ENCODE measurements around the gene TRPV5. TPM values are rescaled to one million over a fixed set of nuclear protein-coding genes. Genes with fewer than 3 reads are reported as not detected.

Gene TRPV5
- polyA plus RNA-seq, 1 experiment: not detected

- H3K27me3 ChIP-seq (ENCODE audit: control insufficient read depth, insufficient read depth, low read length): no peaks in the 10 kb centered on the region
- POLR2A ChIA-PET: no interaction called here
- no peak overlapping the region for H3K27ac ChIP-seq (ENCODE audit: low read depth, low read length)
- CTCF ChIA-PET: no interaction called here
- no peak overlapping the region for H3K4me3 ChIP-seq (ENCODE audit: low read depth, low read length)
- H3K9me3 ChIP-seq (ENCODE audit: control insufficient read depth, insufficient read depth, low read length): peaks cover 7% of the 10 kb centered on the region; the same call in 1 of the 2 replicates
- TF ChIP-seq, protein P1, sequence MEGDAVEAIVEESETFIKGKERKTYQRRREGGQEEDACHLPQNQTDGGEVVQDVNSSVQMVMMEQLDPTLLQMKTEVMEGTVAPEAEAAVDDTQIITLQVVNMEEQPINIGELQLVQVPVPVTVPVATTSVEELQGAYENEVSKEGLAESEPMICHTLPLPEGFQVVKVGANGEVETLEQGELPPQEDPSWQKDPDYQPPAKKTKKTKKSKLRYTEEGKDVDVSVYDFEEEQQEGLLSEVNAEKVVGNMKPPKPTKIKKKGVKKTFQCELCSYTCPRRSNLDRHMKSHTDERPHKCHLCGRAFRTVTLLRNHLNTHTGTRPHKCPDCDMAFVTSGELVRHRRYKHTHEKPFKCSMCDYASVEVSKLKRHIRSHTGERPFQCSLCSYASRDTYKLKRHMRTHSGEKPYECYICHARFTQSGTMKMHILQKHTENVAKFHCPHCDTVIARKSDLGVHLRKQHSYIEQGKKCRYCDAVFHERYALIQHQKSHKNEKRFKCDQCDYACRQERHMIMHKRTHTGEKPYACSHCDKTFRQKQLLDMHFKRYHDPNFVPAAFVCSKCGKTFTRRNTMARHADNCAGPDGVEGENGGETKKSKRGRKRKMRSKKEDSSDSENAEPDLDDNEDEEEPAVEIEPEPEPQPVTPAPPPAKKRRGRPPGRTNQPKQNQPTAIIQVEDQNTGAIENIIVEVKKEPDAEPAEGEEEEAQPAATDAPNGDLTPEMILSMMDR (IDR thresholded peaks at IDR 0.05; ENCODE audit: low read depth, low read length): no peak
- no peak for DNase-seq (ENCODE audit: low read depth, low spot score)
Measured at GRCh38 chr7:142899661-142900060, 33.9 kb downstream of the TRPV5 start.

- H3K27ac ChIP-seq (ENCODE audit: low read depth, low read length): no peak overlapping the region
- CTCF ChIA-PET: interaction anchor here (0.7 kb wide), 1 partner anchor 416 kb away, joined by 4 read pairs; no protein-coding TSS in a partner anchor
- H3K9me3 ChIP-seq (ENCODE audit: control insufficient read depth, insufficient read depth, low read length): peaks cover 3% of the 10 kb centered on the region; the same call in 1 of the 2 replicates
- no peaks in the 10 kb centered on the region for H3K27me3 ChIP-seq (ENCODE audit: control insufficient read depth, insufficient read depth, low read length)
- POLR2A ChIA-PET: no interaction called here
- H3K4me3 ChIP-seq (ENCODE audit: low read depth, low read length): no peak overlapping the region
- no peak for DNase-seq (ENCODE audit: low read depth, low spot score)
- TF ChIP-seq, protein P1 (IDR thresholded peaks at IDR 0.05; ENCODE audit: low read depth, low read length): no peak
Measured at GRCh38 chr7:142898377-142899170, 35.0 kb downstream of the TRPV5 start.

GRCh38 chr7:142897691-142898090 is 35.9 kb downstream of the TRPV5 start:
- H3K9me3 ChIP-seq (ENCODE audit: control insufficient read depth, insufficient read depth, low read length): peaks cover 3% of the 10 kb centered on the region; the same call in 1 of the 2 replicates
- H3K4me3 ChIP-seq (ENCODE audit: low read depth, low read length): no peak overlapping the region
- no peak for DNase-seq (ENCODE audit: low read depth, low spot score)
- H3K27me3 ChIP-seq (ENCODE audit: control insufficient read depth, insufficient read depth, low read length): no peaks in the 10 kb centered on the region
- TF ChIP-seq, protein P1 (IDR thresholded peaks at IDR 0.05; ENCODE audit: low read depth, low read length): no peak
- CTCF ChIA-PET: interaction anchor here (0.7 kb wide), 1 partner anchor 415 kb away, joined by 4 read pairs; no protein-coding TSS in a partner anchor
- POLR2A ChIA-PET: no interaction called here
- no peak overlapping the region for H3K27ac ChIP-seq (ENCODE audit: low read depth, low read length)

GRCh38 chr7:142896741-142897379 is 36.7 kb downstream of the TRPV5 start:
- H3K27ac ChIP-seq (ENCODE audit: low read depth, low read length): no peak overlapping the region
- no peak overlapping the region for H3K4me3 ChIP-seq (ENCODE audit: low read depth, low read length)
- TF ChIP-seq, protein P1 (IDR thresholded peaks at IDR 0.05; ENCODE audit: low read depth, low read length): no peak
- no peak for DNase-seq (ENCODE audit: low read depth, low spot score)
- ChIA-PET POLR2A (no interaction called here), CTCF (no interaction called here)
- H3K27me3 ChIP-seq (ENCODE audit: control insufficient read depth, insufficient read depth, low read length): no peaks in the 10 kb centered on the region
- H3K9me3 ChIP-seq (ENCODE audit: control insufficient read depth, insufficient read depth, low read length): peaks cover 3% of the 10 kb centered on the region

- ChIA-PET POLR2A (no interaction called here), CTCF (interaction anchor here (0.8 kb wide), 1 partner anchor 319 kb away, joined by 3 read pairs; no protein-coding TSS in a partner anchor)
- DNase-seq (ENCODE audit: low read depth, low spot score): no peak
Measured at GRCh38 chr7:142896151-142896550, 37.4 kb downstream of the TRPV5 start.

More at GRCh38 chr7:142896151-142896550, 37.4 kb downstream of the TRPV5 start:
- H3K9me3 ChIP-seq (ENCODE audit: control insufficient read depth, insufficient read depth, low read length): peaks cover 8% of the 10 kb centered on the region
- no peak overlapping the region for H3K27ac ChIP-seq (ENCODE audit: low read depth, low read length)
- H3K27me3 ChIP-seq (ENCODE audit: control insufficient read depth, insufficient read depth, low read length): no peaks in the 10 kb centered on the region
- TF ChIP-seq, protein P1 (IDR thresholded peaks at IDR 0.05; ENCODE audit: low read depth, low read length): no peak
- no peak overlapping the region for H3K4me3 ChIP-seq (ENCODE audit: low read depth, low read length)

Measured in AG04450 (cell line).